ENCODE data around the gene PSMD10.

Gene PSMD10

GRCh38 chrX:108088511-108088910, 2.8 kb downstream of the PSMD10 start:
- no peak overlapping the region for H3K4me2 ChIP-seq (ENCODE audit: low read depth, low read length)
- DNase-seq: no peak
- H3K9ac ChIP-seq (ENCODE audit: low read length): no peak overlapping the region
- no peak overlapping the region for H3K4me3 ChIP-seq (ENCODE audit: low read length)
- H3K9me2 ChIP-seq (replicated peaks; ENCODE audit: insufficient read depth, low read length): no peaks in the 10 kb centered on the region
- H3K27me3 ChIP-seq (replicated peaks; ENCODE audit: insufficient read depth, low read length): no peaks in the 10 kb centered on the region
- TF ChIP-seq EZH2 (optimal IDR thresholded peaks at IDR 0.05; ENCODE audit: low read depth, low read length) (no peak), EZH2phosphoT487 (IDR thresholded peaks at IDR 0.05; ENCODE audit: low read length) (no peak)
- TF ChIP-seq, protein P1, sequence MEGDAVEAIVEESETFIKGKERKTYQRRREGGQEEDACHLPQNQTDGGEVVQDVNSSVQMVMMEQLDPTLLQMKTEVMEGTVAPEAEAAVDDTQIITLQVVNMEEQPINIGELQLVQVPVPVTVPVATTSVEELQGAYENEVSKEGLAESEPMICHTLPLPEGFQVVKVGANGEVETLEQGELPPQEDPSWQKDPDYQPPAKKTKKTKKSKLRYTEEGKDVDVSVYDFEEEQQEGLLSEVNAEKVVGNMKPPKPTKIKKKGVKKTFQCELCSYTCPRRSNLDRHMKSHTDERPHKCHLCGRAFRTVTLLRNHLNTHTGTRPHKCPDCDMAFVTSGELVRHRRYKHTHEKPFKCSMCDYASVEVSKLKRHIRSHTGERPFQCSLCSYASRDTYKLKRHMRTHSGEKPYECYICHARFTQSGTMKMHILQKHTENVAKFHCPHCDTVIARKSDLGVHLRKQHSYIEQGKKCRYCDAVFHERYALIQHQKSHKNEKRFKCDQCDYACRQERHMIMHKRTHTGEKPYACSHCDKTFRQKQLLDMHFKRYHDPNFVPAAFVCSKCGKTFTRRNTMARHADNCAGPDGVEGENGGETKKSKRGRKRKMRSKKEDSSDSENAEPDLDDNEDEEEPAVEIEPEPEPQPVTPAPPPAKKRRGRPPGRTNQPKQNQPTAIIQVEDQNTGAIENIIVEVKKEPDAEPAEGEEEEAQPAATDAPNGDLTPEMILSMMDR (IDR thresholded peaks at IDR 0.05; ENCODE audit: low read length): no peak
- no peaks in the 10 kb centered on the region; the same call in 1 of the 2 replicates for H3K36me3 ChIP-seq (replicated peaks; ENCODE audit: insufficient read depth, low read length)
- no peaks in the 10 kb centered on the region for H3K4me1 ChIP-seq (ENCODE audit: low read length)
- H3K27ac ChIP-seq (ENCODE audit: low read length): no peak overlapping the region
- H3K9me3 ChIP-seq (replicated peaks; ENCODE audit: insufficient read depth, low read length): no peaks in the 10 kb centered on the region
- H3F3A ChIP-seq (ENCODE audit: insufficient read depth, low read length): peaks cover 4% of the 10 kb centered on the region
- no peaks in the 10 kb centered on the region for H4K20me1 ChIP-seq (ENCODE audit: insufficient read depth, low read length)
- peaks cover 29% of the 10 kb centered on the region for H3K79me2 ChIP-seq (ENCODE audit: low read length)
- H2AFZ ChIP-seq (ENCODE audit: low read length): no peak overlapping the region

DNA sequence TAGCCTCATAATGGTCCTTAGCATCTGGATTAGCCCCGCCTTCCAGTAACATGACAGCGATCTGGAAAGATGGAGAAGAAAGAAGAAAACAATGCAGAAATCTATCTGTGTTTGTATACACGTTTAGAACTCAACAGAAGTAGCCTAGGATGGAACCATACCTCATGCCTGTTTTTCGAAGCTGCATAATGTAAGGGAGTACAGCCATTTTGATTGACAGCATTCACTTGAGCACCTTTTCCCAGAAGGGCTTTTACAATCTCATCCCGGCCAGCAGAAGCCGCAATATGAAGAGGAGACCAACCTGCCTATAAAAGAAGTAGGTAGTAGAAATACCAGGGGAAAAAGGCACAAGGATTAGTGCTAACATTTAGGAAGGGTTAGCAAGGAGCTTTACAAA, 3.5 kb downstream of the PSMD10 start:
- H3K27ac ChIP-seq (ENCODE audit: low read length): no peak overlapping the region
- no peak for DNase-seq
- H3K36me3 ChIP-seq (replicated peaks; ENCODE audit: insufficient read depth, low read length): no peaks in the 10 kb centered on the region; the same call in 1 of the 2 replicates
- no peaks in the 10 kb centered on the region for H3K9me3 ChIP-seq (replicated peaks; ENCODE audit: insufficient read depth, low read length)
- no peaks in the 10 kb centered on the region for H3K27me3 ChIP-seq (replicated peaks; ENCODE audit: insufficient read depth, low read length)
- H3K79me2 ChIP-seq (ENCODE audit: low read length): peaks cover 23% of the 10 kb centered on the region
- no peaks in the 10 kb centered on the region for H4K20me1 ChIP-seq (ENCODE audit: insufficient read depth, low read length)
- H3K4me1 ChIP-seq (ENCODE audit: low read length): no peaks in the 10 kb centered on the region
- no peak overlapping the region for H3K9ac ChIP-seq (ENCODE audit: low read length)
- no peak overlapping the region for H3K4me3 ChIP-seq (ENCODE audit: low read length)
- no peak overlapping the region for H3K4me2 ChIP-seq (ENCODE audit: low read depth, low read length)
- H3K9me2 ChIP-seq (replicated peaks; ENCODE audit: insufficient read depth, low read length): no peaks in the 10 kb centered on the region
- TF ChIP-seq, protein P1 (IDR thresholded peaks at IDR 0.05; ENCODE audit: low read length): no peak
- no peak for TF ChIP-seq EZH2 (optimal IDR thresholded peaks at IDR 0.05; ENCODE audit: low read depth, low read length)
- H2AFZ ChIP-seq (ENCODE audit: low read length): no peak overlapping the region
- peaks cover 4% of the 10 kb centered on the region for H3F3A ChIP-seq (ENCODE audit: insufficient read depth, low read length)

DNA sequence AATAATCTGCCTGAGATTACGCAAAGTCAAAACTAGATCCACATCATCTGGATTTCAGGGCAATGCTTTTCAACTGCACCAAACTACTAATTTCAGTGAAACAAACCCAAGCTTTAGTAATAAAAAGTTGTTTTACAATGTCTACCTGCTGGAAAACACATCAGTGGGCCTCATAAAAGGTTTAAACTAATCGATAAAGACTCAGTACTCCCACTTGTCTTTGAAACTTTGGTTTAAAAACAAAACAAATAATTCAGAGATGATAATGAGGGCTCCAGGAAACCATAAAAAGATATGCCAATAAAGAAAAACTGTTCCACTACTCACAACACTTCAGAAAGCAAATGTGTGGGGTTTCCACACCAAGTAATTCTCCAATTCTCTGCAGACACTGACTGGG, 10.2 kb downstream of the PSMD10 start:
- Histone ChIP-seq H2AFZ (ENCODE audit: low read length) (no peak overlapping the region), H3K79me2 (ENCODE audit: low read length) (no peaks in the 10 kb centered on the region), H3K27ac (ENCODE audit: low read length) (no peak overlapping the region), H3K4me3 (ENCODE audit: low read length) (no peak overlapping the region), H4K20me1 (ENCODE audit: insufficient read depth, low read length) (no peaks in the 10 kb centered on the region), H3K4me1 (ENCODE audit: low read length) (no peaks in the 10 kb centered on the region), H3K36me3 (replicated peaks; ENCODE audit: insufficient read depth, low read length) (no peaks in the 10 kb centered on the region; the same call in 1 of the 2 replicates), H3F3A (ENCODE audit: insufficient read depth, low read length) (no peaks in the 10 kb centered on the region), H3K4me2 (ENCODE audit: low read depth, low read length) (no peak overlapping the region), H3K9me3 (replicated peaks; ENCODE audit: insufficient read depth, low read length) (no peaks in the 10 kb centered on the region), H3K9me2 (replicated peaks; ENCODE audit: insufficient read depth, low read length) (no peaks in the 10 kb centered on the region), H3K27me3 (replicated peaks; ENCODE audit: insufficient read depth, low read length) (no peaks in the 10 kb centered on the region), H3K9ac (ENCODE audit: low read length) (no peak overlapping the region)
- no peak for TF ChIP-seq EZH2 (optimal IDR thresholded peaks at IDR 0.05; ENCODE audit: low read depth, low read length)
- TF ChIP-seq EZH2phosphoT487 (IDR thresholded peaks at IDR 0.05; ENCODE audit: low read length): no peak
- TF ChIP-seq, protein P1 (IDR thresholded peaks at IDR 0.05; ENCODE audit: low read length): no peak
- DNase-seq: no peak

Measured in MM.1S (cell line).